ENCODE measurements around the gene BCL7A.

BCL7A gene

DNA sequence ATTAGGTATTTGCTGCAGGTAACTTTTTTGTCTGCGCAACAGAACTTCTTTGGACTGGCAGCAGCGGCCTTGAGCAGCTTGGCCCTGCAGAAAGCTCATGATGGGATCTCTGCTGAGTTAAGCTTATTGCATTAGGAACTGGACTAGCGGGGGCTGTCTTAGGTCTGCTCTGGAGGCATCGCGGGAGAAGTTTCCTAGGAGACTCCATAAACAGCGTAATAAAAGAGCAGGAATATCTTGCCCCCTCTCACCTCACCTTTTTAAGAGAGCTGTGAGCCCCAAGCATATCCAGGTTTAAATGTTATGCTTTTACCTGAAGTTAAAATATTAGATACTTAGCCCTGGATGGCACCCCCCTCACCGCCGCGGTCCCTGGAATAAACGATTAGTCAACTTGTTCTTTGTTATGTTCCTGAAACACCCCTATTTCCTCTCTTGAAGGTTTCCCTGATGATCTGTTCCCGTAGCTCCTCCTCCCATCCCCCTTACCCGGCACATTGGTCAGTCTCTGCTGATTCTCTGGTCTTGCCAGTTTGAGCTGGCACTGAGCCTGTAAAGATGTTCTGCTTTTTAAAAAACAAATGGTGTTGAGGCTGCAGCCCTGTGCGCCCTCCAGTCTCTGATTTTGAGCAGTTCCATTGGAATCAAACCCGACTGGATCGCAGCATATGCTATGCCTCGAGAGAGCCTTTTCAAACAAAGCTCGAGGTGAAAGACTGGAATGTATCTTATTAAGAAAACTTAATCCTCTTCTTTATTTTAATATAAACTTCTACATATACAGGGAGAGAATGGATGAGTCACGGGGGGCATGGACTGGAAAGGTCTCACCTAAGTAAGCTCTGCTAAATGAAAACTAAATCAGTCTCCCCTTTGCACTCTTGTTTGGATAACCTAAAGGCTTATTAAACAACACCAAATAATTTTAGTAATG lies 58.7 kb downstream of the BCL7A start:
- peak; percentile 10 to 54 for DNase-seq

DNA sequence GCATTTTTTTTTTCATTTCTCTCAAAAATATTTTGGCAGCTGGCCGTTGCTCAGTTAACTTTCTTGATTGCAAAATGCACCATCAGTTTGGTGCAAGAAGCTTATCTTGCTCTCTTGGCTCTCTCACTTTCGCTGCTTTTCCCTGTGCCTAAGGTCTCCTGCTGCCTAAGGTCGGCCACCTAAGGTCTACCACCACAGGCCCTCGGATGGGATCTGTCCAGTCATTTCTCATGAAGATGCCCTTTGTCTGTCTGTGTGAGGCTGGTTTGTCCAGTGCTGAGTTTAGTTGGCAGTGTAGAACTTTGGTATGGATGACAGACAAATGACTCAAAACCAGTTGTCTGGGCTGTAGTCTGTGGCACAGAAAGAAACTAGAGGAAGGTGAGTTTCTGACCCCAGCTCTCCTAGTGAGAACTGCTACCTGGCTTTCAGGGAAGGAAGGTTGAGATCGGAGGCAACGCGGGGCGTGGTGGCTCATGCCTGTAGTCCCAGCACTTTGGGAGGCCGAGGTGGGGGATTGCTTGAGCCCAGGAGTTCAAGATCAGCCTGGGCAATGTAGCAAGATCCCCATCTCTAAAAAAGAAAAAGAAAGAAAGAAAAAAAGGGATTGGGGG lies 59.5 kb downstream of the BCL7A start:
- DNase-seq: no peak

DNA sequence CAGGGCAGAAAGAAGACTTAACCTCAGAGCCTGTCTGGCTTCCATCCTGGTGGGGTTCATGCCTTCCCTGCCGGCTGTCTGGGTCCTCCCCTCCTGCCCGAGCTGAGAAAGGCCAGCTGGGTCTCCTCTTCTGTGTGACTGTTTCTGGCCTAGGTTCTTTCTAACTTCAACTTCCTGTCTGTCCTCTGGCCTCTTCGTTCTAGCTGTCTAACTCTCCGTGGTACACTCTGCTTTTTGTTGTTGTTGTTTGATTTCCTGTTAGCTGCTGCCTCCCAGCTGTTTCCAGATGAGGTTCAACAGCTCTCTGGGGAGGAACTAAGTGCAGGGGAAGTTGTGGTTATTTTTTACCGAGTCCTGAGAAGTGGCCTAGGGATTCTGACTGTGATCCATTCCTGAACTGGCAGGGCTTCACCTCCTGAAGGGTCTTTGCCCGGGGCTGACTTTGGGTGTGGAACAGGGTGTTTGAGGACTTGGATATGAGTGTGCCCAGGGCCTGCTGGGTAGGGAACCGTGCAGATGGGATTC lies 60.1 kb downstream of the BCL7A start:
- no peak for DNase-seq

- DNase-seq: no peak
These were observed 61.1 kb downstream of the BCL7A start for GRCh38 chr12:122082621-122083356.

GRCh38 chr12:122084857-122085405 lies 63.2 kb downstream of the BCL7A start:
- no peak for DNase-seq

DNA sequence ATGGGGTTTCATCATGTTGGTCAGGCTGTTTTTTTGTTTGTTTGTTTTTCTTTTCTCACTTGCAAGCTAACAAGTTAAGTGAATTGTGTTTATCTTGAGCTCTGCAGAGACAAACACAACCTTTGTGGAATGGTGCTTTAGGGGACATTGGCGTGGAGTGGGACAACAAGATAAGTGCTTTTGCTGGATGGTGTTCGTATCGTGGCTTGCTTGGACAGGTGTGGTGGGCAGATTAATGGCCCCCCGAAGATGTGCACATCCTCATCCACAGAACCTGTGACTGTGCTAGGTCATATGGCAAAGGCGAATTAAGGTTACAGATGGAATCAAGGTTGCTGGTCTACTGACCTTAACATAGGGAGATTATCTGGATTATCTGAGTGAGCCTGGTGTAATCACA lies 63.9 kb downstream of the BCL7A start:
- no peak for DNase-seq

DNA sequence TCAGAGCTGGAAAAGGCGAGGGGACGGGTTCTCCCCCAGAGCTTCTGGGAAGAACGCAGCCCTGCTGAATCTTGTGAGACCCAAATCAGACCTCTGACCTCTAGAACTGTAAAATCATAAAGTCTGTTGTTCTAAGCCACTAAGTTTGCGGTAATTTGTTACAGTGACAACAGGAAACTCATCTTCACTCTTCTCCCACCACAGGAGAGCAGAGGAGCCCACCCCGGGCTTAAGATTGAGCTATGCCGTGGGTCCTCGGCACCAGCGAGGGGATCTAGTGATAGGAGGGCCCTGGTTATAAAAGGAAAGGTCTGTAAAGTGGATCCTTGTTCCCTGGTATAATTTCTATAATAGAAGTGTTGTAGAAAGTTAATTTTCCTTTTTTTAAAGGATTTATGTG lies 64.4 kb downstream of the BCL7A start:
- DNase-seq: no peak

GRCh38 chr12:122086641-122087285 lies 65.1 kb downstream of the BCL7A start:
- DNase-seq: no peak

DNA sequence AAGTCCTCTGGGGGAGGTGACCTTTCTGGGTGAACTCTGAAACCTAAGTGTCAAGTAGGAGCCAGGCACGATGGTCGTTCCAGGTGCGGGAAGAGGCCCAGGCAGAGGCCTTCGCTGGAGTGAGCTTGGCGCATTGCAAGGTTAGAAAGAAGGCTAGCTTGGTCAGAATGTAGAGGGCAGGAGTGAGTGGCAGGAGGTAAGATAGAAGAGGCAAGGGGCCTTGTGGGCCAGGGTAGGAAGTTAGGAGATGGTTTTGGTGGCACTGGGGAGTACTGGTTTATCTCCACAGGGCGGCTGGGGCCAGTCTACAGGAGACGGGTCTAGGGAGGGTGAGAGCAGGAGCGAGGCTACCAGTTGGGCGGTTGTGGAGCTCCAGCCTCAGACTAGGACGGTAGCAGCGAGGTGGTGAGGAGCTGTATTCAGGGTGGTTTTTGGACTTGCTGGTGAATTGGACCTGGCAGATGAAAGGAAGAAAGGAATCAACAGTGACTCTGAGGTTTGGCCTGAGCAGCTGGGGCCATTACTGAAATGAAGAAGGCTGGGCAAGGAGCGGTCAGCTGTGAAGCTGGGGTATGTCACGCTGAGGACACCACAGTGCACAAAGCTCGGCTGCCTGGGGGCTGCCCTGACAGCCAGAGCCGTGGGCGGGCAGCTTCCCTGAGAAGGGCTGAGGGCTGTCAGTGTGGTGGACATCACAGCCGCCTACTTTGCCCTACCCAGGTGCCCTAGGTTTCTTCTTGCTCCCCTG lies 65.9 kb downstream of the BCL7A start:
- no peak for DNase-seq

GRCh38 chr12:122088179-122088810 lies 66.6 kb downstream of the BCL7A start:
- DNase-seq: no peak

GRCh38 chr12:122089077-122089476 lies 67.4 kb downstream of the BCL7A start:
- no peak for DNase-seq

DNA sequence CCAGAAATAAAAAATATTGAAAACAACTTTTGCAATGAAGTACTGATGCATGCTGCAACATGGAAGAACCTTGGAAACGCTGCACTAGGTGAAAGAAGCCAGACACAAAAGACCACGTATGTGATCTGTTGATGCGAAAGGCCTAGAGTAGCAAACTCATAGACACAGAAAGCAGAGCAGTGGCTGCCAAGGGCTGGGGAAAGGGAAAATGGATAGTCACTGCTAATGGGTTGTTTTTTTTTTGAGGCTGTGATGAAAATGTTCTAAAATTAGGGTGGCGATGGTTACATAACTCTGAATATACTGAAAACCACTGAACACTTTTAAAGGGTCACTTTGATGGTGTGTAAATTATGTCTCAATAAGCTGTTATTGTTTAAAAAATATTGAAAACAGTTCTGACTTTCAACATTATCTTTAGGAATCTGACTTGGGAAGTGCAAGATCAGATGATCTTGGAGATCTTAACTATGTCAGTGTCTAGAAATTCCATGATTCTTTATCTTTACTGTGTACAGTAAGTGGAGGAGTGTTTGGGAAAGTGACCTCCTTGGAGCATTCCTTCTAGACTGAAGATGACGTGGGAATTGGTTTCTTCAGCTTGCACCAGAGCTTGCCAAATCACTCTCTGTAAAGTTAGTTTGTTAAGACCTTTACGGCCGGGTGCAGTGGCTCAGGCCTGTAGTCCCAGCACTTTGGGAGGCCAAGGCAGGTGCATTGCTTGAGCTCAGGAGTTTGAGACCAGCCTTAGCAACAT lies 69.3 kb downstream of the BCL7A start:
- no peak for DNase-seq

DNA sequence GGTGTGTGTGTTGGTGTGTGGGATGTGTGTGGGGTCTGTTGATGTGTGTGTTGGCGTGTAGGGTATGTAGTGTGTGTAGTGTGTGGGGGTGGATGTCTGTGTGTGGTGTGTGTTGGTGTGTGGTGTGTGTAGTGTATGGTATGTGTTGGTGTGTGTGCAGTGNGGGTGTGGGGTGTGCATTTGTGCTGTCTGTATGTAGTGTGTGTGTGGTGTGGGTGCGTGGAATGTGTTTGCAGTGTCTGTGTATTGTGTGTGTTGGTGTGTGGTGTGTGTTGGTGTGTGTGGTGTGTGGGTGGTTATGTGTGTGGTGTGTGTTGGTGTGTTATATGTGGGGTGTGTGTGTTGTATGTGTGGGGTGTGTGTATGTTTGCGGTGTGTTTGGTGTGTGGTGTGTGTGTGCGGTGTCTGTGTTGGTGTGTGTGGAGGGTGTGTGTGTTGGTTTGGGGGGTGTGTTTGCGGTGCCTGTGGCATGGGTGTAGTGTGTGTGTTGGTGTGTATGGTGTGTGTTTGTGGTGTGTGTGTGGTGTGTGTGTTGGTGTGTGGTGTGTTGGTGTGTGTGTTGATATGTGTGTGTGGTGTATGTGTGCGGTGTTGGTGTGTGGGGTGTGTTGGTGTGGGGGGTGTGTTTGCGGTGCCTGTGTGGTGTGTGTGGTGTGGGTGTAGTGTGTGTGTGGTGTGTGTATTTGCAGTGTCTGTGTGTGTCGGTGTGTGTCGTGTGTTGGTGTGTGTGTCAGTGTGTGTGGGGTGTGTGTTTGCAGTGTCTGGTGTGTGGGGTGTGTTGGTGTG lies 71.6 kb downstream of the BCL7A start:
- DNase-seq: no peak

GRCh38 chr12:122094137-122094734 lies 72.6 kb downstream of the BCL7A start:
- no peak for DNase-seq

GRCh38 chr12:122094735-122095631 lies 73.3 kb downstream of the BCL7A start:
- no peak for DNase-seq

GRCh38 chr12:122096014-122096413 lies 74.3 kb downstream of the BCL7A start:
- no peak for DNase-seq

DNA sequence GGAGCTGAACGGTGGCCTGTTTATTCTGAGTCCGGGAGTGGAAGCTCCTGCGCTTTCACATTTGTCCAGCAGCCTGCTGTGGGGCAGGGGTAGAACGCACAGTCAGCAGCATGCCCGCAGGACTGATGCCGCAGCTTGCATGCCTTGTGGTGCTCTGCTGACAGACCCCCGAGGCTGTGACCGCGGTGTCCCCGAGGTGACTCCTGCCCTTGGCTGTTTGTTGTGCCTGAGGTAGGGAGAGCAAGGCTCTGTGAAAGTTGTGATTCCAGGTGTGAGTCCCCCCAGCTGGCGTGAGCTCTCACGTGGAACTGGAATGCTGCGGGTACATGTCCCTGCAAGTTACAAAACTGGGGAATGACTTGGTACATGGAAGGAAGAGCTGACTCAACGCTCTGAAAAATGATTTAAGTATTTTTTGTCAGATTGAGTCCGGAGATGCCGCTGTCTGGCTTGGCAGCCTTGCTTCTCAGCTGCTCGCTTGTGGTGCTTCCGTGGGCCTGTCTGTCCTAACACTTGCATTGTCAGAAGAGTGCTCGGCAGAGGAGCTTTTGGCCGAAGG lies 75.0 kb downstream of the BCL7A start:
- DNase-seq: no peak

GRCh38 chr12:122097584-122097926 lies 75.9 kb downstream of the BCL7A start:
- no peak for DNase-seq

Measured in cerebellar nuclear complex (tissue), 1 donor.